ENCODE data around the gene DBF4. TPM values are rescaled to one million over a fixed set of nuclear protein-coding genes. Genes with fewer than 3 reads are reported as not detected.
"Not testable (repeated sequence)": the region's sequence is repeated elsewhere in the genome, so short reads cannot be mapped to it uniquely, and the experiment has no call there.

The DBF4 gene
- total and polyA plus RNA-seq, 3 donors from 2014 or later, result 72.5 to 106 (median 85.5) TPM

GRCh38 chr7:87866089-87866488 is 10.2 kb upstream of the DBF4 start:
- Histone ChIP-seq H3K36me3 (ENCODE audit: low read depth, missing control alignments) (no peaks in the 10 kb centered on the region), H3K4me1 (no peaks in the 10 kb centered on the region), H3K9me3 (no peaks in the 10 kb centered on the region), H3K27ac (no peak overlapping the region), H3K27me3 (no peaks in the 10 kb centered on the region), H3K4me3 (no peak overlapping the region)
- no peak for TF ChIP-seq CTCF (IDR thresholded peaks at IDR 0.05)
- TF ChIP-seq POLR2A (IDR thresholded peaks at IDR 0.05), result no peak
- WGBS, 2 donors, result 90% methylated on average over 2 of the region's 2 CpGs
- intact Hi-C loops (cut with DNase I; ENCODE audit: low total_unique reads), result no loop called here
- DNase-seq, result no peak

DNA sequence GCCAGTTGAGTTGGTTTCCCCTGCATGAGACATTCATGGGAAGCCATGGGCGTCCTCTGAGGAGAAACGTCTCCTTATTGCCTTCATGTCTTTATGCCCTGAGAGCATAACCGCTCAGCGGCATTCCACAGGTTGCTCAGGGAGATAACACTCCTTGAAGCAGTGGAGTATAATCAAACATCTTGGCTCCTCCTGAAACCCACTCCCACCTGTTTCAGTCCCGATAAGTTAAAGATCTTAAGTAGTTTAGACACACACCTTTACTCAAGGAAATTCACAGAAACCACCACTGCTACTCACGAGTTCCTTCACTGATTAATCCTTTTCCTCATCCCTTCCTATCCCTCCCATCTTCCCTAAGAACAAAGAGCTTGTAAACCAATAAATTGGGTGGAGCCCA is 9.8 kb upstream of the DBF4 start:
- H3K36me3 ChIP-seq (ENCODE audit: low read depth, missing control alignments); H3K4me3 ChIP-seq; DNase-seq; H3K27ac ChIP-seq; intact Hi-C loops (cut with DNase I; ENCODE audit: low total_unique reads); H3K9me3 ChIP-seq; H3K27me3 ChIP-seq; H3K4me1 ChIP-seq: not testable (repeated sequence)
- WGBS, 2 donors, result 94 to 95% methylated on average over 6 of the region's 6 CpGs

- H3K27me3 ChIP-seq, result no peaks in the 10 kb centered on the region
- no peak for DNase-seq
- H3K4me3 ChIP-seq, result no peak overlapping the region
- peaks cover 9% of the 10 kb centered on the region for H3K4me1 ChIP-seq
- H3K36me3 ChIP-seq (ENCODE audit: low read depth, missing control alignments), result no peaks in the 10 kb centered on the region
- WGBS, 2 donors, result 98 to 100% methylated on average over 4 of the region's 4 CpGs
- no peak for TF ChIP-seq POLR2A (IDR thresholded peaks at IDR 0.05)
- no peak for TF ChIP-seq CTCF (IDR thresholded peaks at IDR 0.05)
- H3K9me3 ChIP-seq, result no peaks in the 10 kb centered on the region
- no peak overlapping the region for H3K27ac ChIP-seq
- intact Hi-C loops (cut with DNase I; ENCODE audit: low total_unique reads), result no loop called here
Observed at GRCh38 chr7:87870471-87870870, 5.8 kb upstream of the DBF4 start.

GRCh38 chr7:87872346-87872745 is 3.9 kb upstream of the DBF4 start:
- Histone ChIP-seq H3K4me3 (no peak overlapping the region), H3K4me1 (peaks cover 9% of the 10 kb centered on the region), H3K27ac (no peak overlapping the region), H3K27me3 (no peaks in the 10 kb centered on the region), H3K36me3 (ENCODE audit: low read depth, missing control alignments) (no peaks in the 10 kb centered on the region), H3K9me3 (no peaks in the 10 kb centered on the region)
- no peak for DNase-seq
- 89 to 97% methylated on average over 5 of the region's 5 CpGs for WGBS, 2 donors
- intact Hi-C loops (cut with DNase I; ENCODE audit: low total_unique reads), result no loop called here
- TF ChIP-seq POLR2A (IDR thresholded peaks at IDR 0.05) (no peak), CTCF (IDR thresholded peaks at IDR 0.05) (no peak)

- intact Hi-C loops (cut with DNase I; ENCODE audit: low total_unique reads); H3K27ac ChIP-seq: not testable (repeated sequence)
- 93 to 97% methylated on average over 10 of the region's 10 CpGs for WGBS, 2 donors
Observed at GRCh38 chr7:87873328-87873727, 3.0 kb upstream of the DBF4 start.

DNA sequence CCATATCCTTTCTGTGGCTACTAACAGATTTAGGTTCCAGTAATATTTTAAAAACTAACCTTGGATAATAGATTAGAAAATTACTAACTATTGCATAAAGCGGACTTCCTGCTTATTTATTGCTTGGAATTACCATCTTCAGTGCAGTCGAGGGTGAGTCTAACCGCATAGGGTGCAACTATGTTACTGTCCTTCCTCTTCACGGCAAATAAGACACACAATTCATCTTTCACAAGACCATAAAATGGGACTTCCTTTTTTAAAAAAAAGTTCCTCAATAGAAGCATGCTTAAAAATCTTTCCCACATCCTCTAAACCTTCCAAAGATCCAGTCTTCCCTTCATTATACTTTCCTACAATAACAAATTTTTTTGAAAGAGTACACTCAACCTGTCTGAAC is 2.2 kb upstream of the DBF4 start:
- no peaks in the 10 kb centered on the region for H3K9me3 ChIP-seq
- intact Hi-C loops (cut with DNase I; ENCODE audit: low total_unique reads), result no loop called here
- no peaks in the 10 kb centered on the region for H3K36me3 ChIP-seq (ENCODE audit: low read depth, missing control alignments)
- no peak for DNase-seq
- no peaks in the 10 kb centered on the region for H3K27me3 ChIP-seq
- H3K4me1 ChIP-seq, result peaks cover 9% of the 10 kb centered on the region
- H3K27ac ChIP-seq, result no peak overlapping the region
- TF ChIP-seq CTCF (IDR thresholded peaks at IDR 0.05) (no peak), POLR2A (IDR thresholded peaks at IDR 0.05) (no peak)
- WGBS, 2 donors, result 55 to 57% methylated on average over 4 of the region's 4 CpGs
- no peak overlapping the region for H3K4me3 ChIP-seq

More at GRCh38 chr7:87873328-87873727, 3.0 kb upstream of the DBF4 start:
- not testable (repeated sequence) for H3K4me3 ChIP-seq; H3K27me3 ChIP-seq; DNase-seq; H3K36me3 ChIP-seq (ENCODE audit: low read depth, missing control alignments); H3K9me3 ChIP-seq; H3K4me1 ChIP-seq
